Parathyroid adenoma (tissue), 2 donors: Measurements from ENCODE around the gene F10.

Experiments
- H2AFZ ChIP-seq: fragments of 300-600 bp; sonication (generic); one replicate; pipeline ENCODE4 v1.7.0; 2017; ENCODE audit warnings: antibody characterized with exemption, mild to moderate bottlenecking
- H3K27ac ChIP-seq: fragments of 300-600 bp; sonication (generic); one replicate; pipeline ENCODE4 v1.7.0; 2017
- H3K27me3 ChIP-seq: fragments of 300-600 bp; sonication (generic); one replicate; pipeline ENCODE4 v1.7.0; 2017; ENCODE audit warnings: low read length; ENCODE audit not compliant: control insufficient read depth, insufficient read depth
- H3K36me3 ChIP-seq: fragments of 300-600 bp; sonication (generic); one replicate; pipeline ENCODE4 v1.7.0; 2017; ENCODE audit warnings: low read length; ENCODE audit not compliant: control insufficient read depth, insufficient read depth
- H3K4me1 ChIP-seq: fragments of 300-600 bp; sonication (generic); one replicate; pipeline ENCODE4 v1.7.0; 2017; ENCODE audit warnings: control low read depth
- H3K4me2 ChIP-seq: fragments of 300-600 bp; sonication (generic); one replicate; pipeline ENCODE4 v1.7.0; 2017; ENCODE audit warnings: low read length
- H3K4me3 ChIP-seq: fragments of 300-600 bp; sonication (generic); one replicate; pipeline ENCODE4 v1.7.0; 2017; ENCODE audit warnings: low read depth, low read length
- H3K79me2 ChIP-seq: fragments of 300-600 bp; sonication (generic); one replicate; pipeline ENCODE4 v1.7.0; 2017; ENCODE audit warnings: control low read depth
- H3K9ac ChIP-seq: fragments of 300-600 bp; sonication (generic); one replicate; pipeline ENCODE4 v1.7.0; 2017; ENCODE audit warnings: mild to moderate bottlenecking
- H3K9me3 ChIP-seq: fragments of 300-600 bp; sonication (generic); one replicate; pipeline ENCODE4 v1.7.0; 2017; ENCODE audit warnings: low read length; ENCODE audit not compliant: control insufficient read depth
- TF ChIP-seq, protein P1 (sequence below): fragments of 300-600 bp; sonication (generic); IDR thresholded peaks from one replicate; pipeline ENCODE4 v1.7.0; 2017; ENCODE audit warnings: antibody characterized with exemption, mild to moderate bottlenecking
- donor health status: primary hyperparathyroidism.

Gene F10

GRCh38 chr13:113140677-113141600 is 18.3 kb downstream of the F10 start:
- Histone ChIP-seq H3K4me1 (no peaks in the 10 kb centered on the region), H3K36me3 (no peaks in the 10 kb centered on the region), H2AFZ (no peak overlapping the region), H3K4me3 (no peak overlapping the region), H3K9me3 (no peaks in the 10 kb centered on the region), H3K9ac (no peak overlapping the region), H3K79me2 (no peaks in the 10 kb centered on the region), H3K27me3 (no peaks in the 10 kb centered on the region), H3K27ac (no peak overlapping the region), H3K4me2 (no peak overlapping the region)
- TF ChIP-seq, protein P1, sequence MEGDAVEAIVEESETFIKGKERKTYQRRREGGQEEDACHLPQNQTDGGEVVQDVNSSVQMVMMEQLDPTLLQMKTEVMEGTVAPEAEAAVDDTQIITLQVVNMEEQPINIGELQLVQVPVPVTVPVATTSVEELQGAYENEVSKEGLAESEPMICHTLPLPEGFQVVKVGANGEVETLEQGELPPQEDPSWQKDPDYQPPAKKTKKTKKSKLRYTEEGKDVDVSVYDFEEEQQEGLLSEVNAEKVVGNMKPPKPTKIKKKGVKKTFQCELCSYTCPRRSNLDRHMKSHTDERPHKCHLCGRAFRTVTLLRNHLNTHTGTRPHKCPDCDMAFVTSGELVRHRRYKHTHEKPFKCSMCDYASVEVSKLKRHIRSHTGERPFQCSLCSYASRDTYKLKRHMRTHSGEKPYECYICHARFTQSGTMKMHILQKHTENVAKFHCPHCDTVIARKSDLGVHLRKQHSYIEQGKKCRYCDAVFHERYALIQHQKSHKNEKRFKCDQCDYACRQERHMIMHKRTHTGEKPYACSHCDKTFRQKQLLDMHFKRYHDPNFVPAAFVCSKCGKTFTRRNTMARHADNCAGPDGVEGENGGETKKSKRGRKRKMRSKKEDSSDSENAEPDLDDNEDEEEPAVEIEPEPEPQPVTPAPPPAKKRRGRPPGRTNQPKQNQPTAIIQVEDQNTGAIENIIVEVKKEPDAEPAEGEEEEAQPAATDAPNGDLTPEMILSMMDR, result no peak

DNA sequence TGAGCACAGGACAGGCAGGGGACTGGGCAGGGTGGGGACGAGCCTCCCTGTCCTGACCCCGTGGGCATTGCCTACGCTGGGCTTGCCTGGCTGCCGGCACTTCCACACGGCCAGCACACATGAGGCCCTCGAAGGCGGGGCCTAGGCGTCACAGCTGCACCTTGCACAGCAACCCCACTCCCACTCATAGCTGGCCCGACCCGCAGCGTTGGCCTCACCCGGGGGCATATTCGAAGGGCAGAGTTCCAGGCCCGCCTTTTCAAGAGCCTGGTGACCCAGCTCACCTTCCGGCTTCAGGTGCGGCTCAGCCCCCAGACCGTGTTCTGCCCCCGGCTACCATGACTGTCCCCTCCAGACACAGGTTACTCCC is 19.0 kb downstream of the F10 start:
- no peak overlapping the region for H2AFZ ChIP-seq
- H3K9me3 ChIP-seq, result no peaks in the 10 kb centered on the region
- H3K9ac ChIP-seq, result no peak overlapping the region
- TF ChIP-seq, protein P1, result no peak
- no peaks in the 10 kb centered on the region for H3K79me2 ChIP-seq
- H3K36me3 ChIP-seq, result no peaks in the 10 kb centered on the region
- no peaks in the 10 kb centered on the region for H3K4me1 ChIP-seq
- H3K27me3 ChIP-seq, result no peaks in the 10 kb centered on the region
- no peak overlapping the region for H3K4me3 ChIP-seq
- no peak overlapping the region for H3K27ac ChIP-seq
- H3K4me2 ChIP-seq, result no peak overlapping the region

- Histone ChIP-seq H3K36me3 (no peaks in the 10 kb centered on the region), H3K27ac (no peak overlapping the region), H3K9ac (no peak overlapping the region), H3K27me3 (no peaks in the 10 kb centered on the region), H2AFZ (no peak overlapping the region), H3K4me1 (no peaks in the 10 kb centered on the region), H3K4me2 (no peak overlapping the region), H3K4me3 (no peak overlapping the region), H3K9me3 (no peaks in the 10 kb centered on the region), H3K79me2 (no peaks in the 10 kb centered on the region)
- TF ChIP-seq, protein P1, result no peak
Observed at GRCh38 chr13:113142876-113143275, 20.3 kb downstream of the F10 start.

- Histone ChIP-seq H3K36me3 (no peaks in the 10 kb centered on the region), H3K27me3 (no peaks in the 10 kb centered on the region), H3K4me1 (no peaks in the 10 kb centered on the region), H3K79me2 (no peaks in the 10 kb centered on the region), H3K4me3 (no peak overlapping the region), H3K9me3 (no peaks in the 10 kb centered on the region), H2AFZ (no peak overlapping the region), H3K27ac (no peak overlapping the region), H3K9ac (no peak overlapping the region), H3K4me2 (no peak overlapping the region)
- TF ChIP-seq, protein P1, result no peak
Observed at GRCh38 chr13:113143466-113144254, 21.1 kb downstream of the F10 start.
